Kidney epithelial cell (primary cell): Measurements from ENCODE around the gene UBASH3A. TPM values are rescaled to one million over a fixed set of nuclear protein-coding genes. Genes with fewer than 3 reads are reported as not detected.

Experiments
- DNase-seq: peaks from one replicate; pipeline ENCODE4 v3.0.0-alpha.2; 2010; ENCODE audit warnings: low read depth
- H3K27me3 ChIP-seq: 2 replicates; pipeline ENCODE4 v1.6.0; 2011; ENCODE audit warnings: low read length; ENCODE audit not compliant: control insufficient read depth, insufficient read depth
- H3K36me3 ChIP-seq: 2 replicates; pipeline ENCODE4 v1.5.1; 2011; ENCODE audit warnings: low read length; ENCODE audit not compliant: control insufficient read depth, insufficient read depth
- H3K4me3 ChIP-seq: 2 replicates; pipeline ENCODE4 v1.5.1; 2011; ENCODE audit warnings: low read depth, mild to moderate bottlenecking, control low read depth, low read length
- total RNA-seq: library from RNA; depleted of rRNA; stranded (reverse); fragments of >200 nt; gene quantifications from 2 replicates; pipeline ENCODE4 v1.2.3, GENCODE V29; 2015
- TF ChIP-seq, protein P1 (sequence below): IDR thresholded peaks from 2 replicates; pipeline ENCODE4 v1.5.1; 2011; ENCODE audit warnings: mild to moderate bottlenecking, moderate library complexity, low read length, control low read depth, inconsistent platforms; ENCODE audit not compliant: insufficient read depth, poor library complexity, severe bottlenecking

UBASH3A gene
- total RNA-seq, 1 donor from 2014 or later = not detected

GRCh38 chr21:42453224-42453985 lies 49.7 kb downstream of the UBASH3A start:
- DNase-seq = no peak
- Histone ChIP-seq H3K27me3 (peaks cover 12% of the 10 kb centered on the region), H3K4me3 (no peak overlapping the region), H3K36me3 (no peaks in the 10 kb centered on the region)
- TF ChIP-seq, protein P1, sequence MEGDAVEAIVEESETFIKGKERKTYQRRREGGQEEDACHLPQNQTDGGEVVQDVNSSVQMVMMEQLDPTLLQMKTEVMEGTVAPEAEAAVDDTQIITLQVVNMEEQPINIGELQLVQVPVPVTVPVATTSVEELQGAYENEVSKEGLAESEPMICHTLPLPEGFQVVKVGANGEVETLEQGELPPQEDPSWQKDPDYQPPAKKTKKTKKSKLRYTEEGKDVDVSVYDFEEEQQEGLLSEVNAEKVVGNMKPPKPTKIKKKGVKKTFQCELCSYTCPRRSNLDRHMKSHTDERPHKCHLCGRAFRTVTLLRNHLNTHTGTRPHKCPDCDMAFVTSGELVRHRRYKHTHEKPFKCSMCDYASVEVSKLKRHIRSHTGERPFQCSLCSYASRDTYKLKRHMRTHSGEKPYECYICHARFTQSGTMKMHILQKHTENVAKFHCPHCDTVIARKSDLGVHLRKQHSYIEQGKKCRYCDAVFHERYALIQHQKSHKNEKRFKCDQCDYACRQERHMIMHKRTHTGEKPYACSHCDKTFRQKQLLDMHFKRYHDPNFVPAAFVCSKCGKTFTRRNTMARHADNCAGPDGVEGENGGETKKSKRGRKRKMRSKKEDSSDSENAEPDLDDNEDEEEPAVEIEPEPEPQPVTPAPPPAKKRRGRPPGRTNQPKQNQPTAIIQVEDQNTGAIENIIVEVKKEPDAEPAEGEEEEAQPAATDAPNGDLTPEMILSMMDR = no peak

DNA sequence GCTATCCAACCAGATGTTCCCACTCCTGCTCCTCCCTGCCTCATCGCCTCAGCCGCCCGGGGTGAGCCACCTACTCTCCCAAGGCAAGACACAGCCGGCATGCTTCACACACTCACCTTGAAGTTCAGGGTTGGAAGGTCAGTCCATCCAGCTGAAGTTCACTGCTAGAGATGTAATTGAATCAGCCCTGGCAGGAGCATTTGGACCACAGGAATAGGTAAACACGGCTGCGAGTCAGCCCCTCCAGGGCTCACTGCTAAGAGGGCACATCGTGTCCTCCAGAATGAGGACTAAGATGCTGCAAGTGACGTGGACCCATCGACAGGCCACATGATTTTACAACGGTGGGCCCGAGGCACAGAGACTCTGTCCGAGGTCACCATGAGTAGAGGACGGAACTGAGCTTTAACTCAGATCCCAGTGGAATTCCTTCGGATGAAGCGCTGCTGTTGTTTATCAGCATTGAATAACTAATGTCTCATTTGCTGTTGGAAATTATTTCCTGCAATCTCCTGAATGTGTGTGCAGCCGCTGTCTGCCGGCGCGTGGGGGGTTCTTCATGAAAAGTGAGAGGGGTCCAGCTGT lies 50.4 kb downstream of the UBASH3A start:
- TF ChIP-seq, protein P1 = no peak
- DNase-seq = no peak
- Histone ChIP-seq H3K27me3 (peaks cover 12% of the 10 kb centered on the region), H3K36me3 (no peaks in the 10 kb centered on the region), H3K4me3 (no peak overlapping the region)

GRCh38 chr21:42454786-42455185 lies 51.1 kb downstream of the UBASH3A start:
- H3K36me3 ChIP-seq = no peaks in the 10 kb centered on the region
- H3K4me3 ChIP-seq = no peak overlapping the region
- TF ChIP-seq, protein P1 = no peak
- no peak for DNase-seq
- H3K27me3 ChIP-seq = peaks cover 12% of the 10 kb centered on the region

DNA sequence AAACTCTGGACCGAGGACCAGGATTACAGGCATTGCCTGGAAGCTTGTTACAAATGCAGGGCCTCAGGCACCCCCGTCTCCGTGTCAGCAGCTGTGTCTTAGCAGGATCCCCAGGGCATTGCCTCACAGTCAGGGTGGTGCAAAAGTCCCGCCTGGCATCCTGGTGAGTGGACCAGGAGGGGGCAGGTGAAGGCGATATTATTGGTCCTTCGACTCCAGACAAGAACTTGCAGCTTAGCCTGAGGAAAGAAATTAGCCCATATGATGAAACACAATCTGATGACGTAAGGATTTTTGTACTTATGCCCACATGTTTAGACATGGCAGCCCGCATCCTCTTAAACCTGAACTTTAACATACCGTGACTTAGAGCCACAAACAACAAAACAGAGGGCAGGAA lies 51.5 kb downstream of the UBASH3A start:
- Histone ChIP-seq H3K27me3 (peaks cover 12% of the 10 kb centered on the region), H3K4me3 (no peak overlapping the region), H3K36me3 (no peaks in the 10 kb centered on the region)
- no peak for DNase-seq
- TF ChIP-seq, protein P1 = no peak

DNA sequence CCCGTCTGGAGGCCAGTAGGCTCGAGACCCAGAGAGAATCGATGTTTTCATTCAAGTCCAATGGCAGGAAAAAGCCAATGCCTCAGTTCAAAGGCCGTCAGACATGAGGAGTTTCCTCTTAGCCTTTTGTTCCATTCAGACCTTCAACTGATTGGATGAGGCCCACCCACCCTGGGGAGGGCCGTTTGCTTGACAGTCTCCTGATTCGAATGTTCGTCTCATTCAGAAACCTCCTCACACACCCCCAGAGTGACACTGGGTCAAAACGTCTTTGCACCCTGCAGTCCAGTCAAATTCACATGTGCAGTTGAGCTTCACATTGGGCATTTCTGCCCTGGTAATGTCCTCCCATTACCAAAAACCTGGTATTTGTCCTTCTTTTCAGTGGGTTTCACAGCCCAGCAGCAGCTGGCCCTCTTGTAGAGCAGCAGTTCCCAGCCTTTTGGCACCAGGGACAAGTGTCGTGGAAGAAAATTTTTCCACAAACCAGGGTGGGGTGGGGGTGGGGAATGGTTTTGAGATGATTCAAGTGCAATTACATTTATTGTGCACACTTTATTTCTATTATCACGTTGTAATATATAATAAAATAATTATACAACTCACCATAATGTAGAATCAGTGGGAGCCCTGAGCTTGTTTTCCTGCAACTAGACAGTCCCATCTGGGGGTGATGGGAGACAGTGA lies 52.2 kb downstream of the UBASH3A start:
- peaks cover 12% of the 10 kb centered on the region for H3K27me3 ChIP-seq
- TF ChIP-seq, protein P1 = no peak
- H3K36me3 ChIP-seq = no peaks in the 10 kb centered on the region
- DNase-seq = no peak
- H3K4me3 ChIP-seq = no peak overlapping the region

DNA sequence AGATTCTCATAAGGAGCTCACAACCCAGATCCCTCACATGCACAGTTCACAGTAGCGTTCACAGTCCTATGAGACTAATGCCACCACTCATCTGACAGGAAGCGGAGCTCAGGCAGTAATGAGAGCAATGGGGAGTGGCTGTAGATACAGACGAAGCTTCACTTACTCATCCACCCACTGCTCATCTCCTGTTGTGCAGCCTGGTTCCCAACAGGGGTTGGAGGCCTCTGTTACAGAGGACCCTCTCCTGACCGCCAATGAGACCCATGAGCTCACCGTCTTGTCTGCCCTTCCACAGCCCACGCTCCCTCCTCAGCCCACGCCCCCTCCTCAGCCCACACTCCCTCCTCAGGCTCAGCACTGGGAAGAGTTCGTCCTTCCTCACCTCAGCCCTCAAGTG lies 52.8 kb downstream of the UBASH3A start:
- TF ChIP-seq, protein P1 = no peak
- DNase-seq = no peak
- no peaks in the 10 kb centered on the region for H3K36me3 ChIP-seq
- H3K4me3 ChIP-seq = no peak overlapping the region
- H3K27me3 ChIP-seq = peaks cover 12% of the 10 kb centered on the region
